GM21528 (cell line): ENCODE results near the gene TMEM218.
"Not testable (repeated sequence)": the region's sequence is repeated elsewhere in the genome, so short reads cannot be mapped to it uniquely, and the experiment has no call there.

Experiments used
- ATAC-seq: cut with Tn5 transposase; IDR thresholded peaks from one replicate; pipeline ENCODE4 v1.9.1; 2021; ENCODE audit warnings: mild to moderate bottlenecking, moderate library complexity; ENCODE audit not compliant: unreplicated experiment, low FRiP score

TMEM218 gene

DNA sequence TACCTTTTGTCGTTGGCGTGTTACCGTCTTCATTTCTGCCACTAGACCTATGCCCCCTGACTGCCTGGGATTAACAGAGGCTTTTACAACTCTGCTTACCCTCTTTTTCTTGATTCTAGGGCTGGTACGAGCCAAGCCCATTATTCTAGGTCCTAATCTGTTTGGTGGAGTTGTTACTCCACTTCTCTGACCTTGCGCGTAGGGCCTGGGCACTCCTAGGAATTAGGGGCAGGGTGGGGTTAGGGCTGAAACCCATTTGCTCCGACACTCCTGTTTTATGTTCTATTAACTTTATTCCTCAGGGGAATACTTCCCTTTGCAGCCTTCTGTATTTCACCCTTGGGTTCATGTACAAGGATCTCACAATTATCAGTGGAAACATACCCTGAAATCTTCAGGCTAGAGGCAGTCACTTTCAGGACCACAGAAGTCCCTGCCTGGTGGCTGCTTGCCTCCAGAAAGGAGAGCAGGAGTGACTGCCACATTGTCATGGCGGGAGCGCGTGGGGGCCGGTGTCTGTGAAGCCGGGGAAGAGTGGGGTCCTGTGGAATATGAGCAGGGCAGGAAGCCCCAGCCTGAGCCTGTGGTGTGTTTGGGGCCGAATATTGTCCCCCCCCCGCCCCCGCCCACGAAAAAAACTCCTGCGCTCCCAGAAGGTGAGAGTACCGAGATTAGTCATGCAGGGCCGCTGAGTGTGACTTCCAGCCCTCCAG, 49.1 kb downstream of the TMEM218 start:
- peak; percentile 8 for ATAC-seq

DNA sequence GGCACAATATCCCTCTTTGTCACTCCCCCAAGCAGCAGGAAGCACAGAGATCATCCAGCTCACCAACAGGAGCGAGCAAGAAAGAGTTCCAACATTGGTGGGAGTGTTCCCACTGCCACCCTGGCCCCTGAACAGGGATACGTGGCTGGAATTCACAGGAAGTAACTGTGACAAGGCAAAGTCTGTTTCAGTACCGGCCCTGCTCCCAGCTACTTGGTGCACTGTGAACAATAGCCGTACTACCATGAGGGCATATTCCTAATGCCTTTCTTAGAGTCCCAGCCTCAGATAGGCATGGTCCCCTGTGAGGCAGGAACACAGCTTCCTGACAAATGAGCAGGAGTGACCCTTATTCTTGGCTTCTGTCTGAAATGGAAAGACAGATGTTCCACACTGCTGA, 50.1 kb downstream of the TMEM218 start:
- ATAC-seq = no peak

DNA sequence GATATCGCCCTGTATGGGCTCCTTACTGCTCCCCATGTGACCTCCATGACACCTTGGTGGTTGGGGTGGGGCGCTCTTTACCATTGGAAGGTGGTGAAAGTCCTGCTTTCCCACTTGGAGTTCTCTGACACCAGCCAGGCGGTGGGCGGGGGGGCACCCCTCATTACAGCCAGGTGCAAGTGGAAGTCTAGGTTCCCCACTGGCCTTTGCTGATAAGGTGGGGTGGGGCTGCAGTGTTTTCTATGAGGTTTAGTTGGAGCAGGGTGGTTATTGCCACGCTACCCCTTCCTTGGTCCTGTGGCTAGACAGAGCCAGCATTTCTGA, 53.8 kb downstream of the TMEM218 start:
- no peak for ATAC-seq

- ATAC-seq = no peak
These were observed 54.3 kb downstream of the TMEM218 start for GRCh38 chr11:125056931-125057692.

GRCh38 chr11:125056111-125056510, 55.3 kb downstream of the TMEM218 start:
- not testable (repeated sequence) for ATAC-seq

GRCh38 chr11:125055107-125055715, 56.2 kb downstream of the TMEM218 start:
- ATAC-seq = no peak

- no peak for ATAC-seq
These were observed 58.3 kb downstream of the TMEM218 start for GRCh38 chr11:125053167-125053566.

GRCh38 chr11:125052047-125052446, 59.4 kb downstream of the TMEM218 start:
- no peak for ATAC-seq

DNA sequence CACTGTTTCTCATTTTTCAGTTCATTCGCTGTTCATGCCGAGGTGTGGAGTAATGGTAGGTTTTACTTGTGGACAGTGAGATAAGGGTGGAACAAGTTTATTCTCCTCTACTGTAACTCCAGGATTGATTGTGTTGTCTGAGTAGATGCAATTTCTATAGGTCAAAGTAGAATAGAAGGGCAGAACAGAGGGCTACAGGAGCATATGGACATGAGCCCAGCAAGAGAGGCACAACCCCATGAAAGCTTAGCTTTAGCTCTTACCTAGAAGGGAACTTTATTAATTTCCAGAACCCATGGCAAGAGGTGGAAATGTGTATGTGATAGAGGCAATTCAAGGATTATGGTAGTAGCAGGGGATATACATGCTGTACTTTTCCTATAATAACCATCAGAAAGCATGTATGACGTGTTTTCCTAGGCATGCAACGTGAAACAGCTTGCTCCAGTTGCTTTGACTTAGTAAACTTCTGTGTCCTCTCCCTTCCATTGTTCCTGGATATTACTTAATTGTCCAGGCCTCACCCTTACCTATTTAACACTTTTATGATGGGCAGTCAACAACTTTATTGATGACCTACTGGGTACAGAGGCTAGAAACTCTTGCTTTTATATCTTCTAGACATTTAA, 62.1 kb downstream of the TMEM218 start:
- no peak for ATAC-seq
